Hepatocyte (in vitro differentiated cells): ENCODE data around the gene INPP4B. TPM values are rescaled to one million over a fixed set of nuclear protein-coding genes. Genes with fewer than 3 reads are reported as not detected.

Experiments used
- DNase-seq: peaks from one replicate; pipeline ENCODE4 v3.0.0-alpha.2; 2016; ENCODE audit warnings: low spot score
- H2AFZ ChIP-seq: fragments of 200-600 bp; sonication (generic); 2 replicates; pipeline ENCODE4 v1.6.0; 2016; ENCODE audit warnings: antibody characterized with exemption, mild to moderate bottlenecking
- H3K27ac ChIP-seq: fragments of 200-600 bp; sonication (generic); 2 replicates; pipeline ENCODE4 v1.5.1; 2016; ENCODE audit warnings: mild to moderate bottlenecking
- H3K27me3 ChIP-seq: fragments of 200-600 bp; sonication (generic); 2 replicates; pipeline ENCODE4 v1.6.1; 2016
- H3K36me3 ChIP-seq: fragments of 200-600 bp; sonication (generic); replicated peaks from 2 replicates; pipeline ENCODE4 v1.5.1; 2016; ENCODE audit warnings: low read depth; ENCODE audit not compliant: insufficient read depth
- H3K4me1 ChIP-seq: fragments of 200-600 bp; sonication (generic); 2 replicates; pipeline ENCODE4 v1.5.1; 2016; ENCODE audit warnings: mild to moderate bottlenecking, moderate library complexity; ENCODE audit not compliant: insufficient read depth
- H3K4me2 ChIP-seq: fragments of 200-600 bp; sonication (generic); 2 replicates; pipeline ENCODE4 v1.6.0; 2016
- H3K4me3 ChIP-seq: fragments of 200-600 bp; sonication (generic); 2 replicates; pipeline ENCODE4 v1.5.1; 2016; ENCODE audit warnings: mild to moderate bottlenecking
- H3K79me2 ChIP-seq: fragments of 200-600 bp; sonication (generic); 2 replicates; pipeline ENCODE4 v1.6.0; 2017; ENCODE audit warnings: mild to moderate bottlenecking
- H3K9me2 ChIP-seq: fragments of 200-600 bp; sonication (generic); replicated peaks from 2 replicates; pipeline ENCODE4 v1.6.0; 2017; ENCODE audit warnings: mild to moderate bottlenecking; ENCODE audit not compliant: insufficient read depth
- H3K9me3 ChIP-seq: fragments of 200-600 bp; sonication (generic); 2 replicates; pipeline ENCODE4 v1.5.1; 2016; ENCODE audit warnings: low read depth, mild to moderate bottlenecking
- H4K20me1 ChIP-seq: fragments of 200-600 bp; sonication (generic); 2 replicates; pipeline ENCODE4 v1.6.0; 2016; ENCODE audit warnings: mild to moderate bottlenecking; ENCODE audit not compliant: insufficient read depth, poor library complexity, severe bottlenecking
- EZH2 ChIP-seq: fragments of 200-600 bp; sonication (generic); IDR thresholded peaks from 2 replicates; pipeline ENCODE4 v1.6.1; 2016; ENCODE audit warnings: antibody characterized with exemption, mild to moderate bottlenecking, borderline replicate concordance
- EZH2phosphoT487 ChIP-seq: fragments of 200-600 bp; sonication (generic); IDR thresholded peaks from one replicate; pipeline ENCODE4 v1.6.1; 2018; ENCODE audit warnings: antibody characterized with exemption, mild to moderate bottlenecking, low read depth, moderate library complexity; ENCODE audit not compliant: unreplicated experiment, severe bottlenecking
- WGBS: methylation state at CpG from one replicate; pipeline ENCODE4 v1.1.6; 2016; ENCODE audit warnings: low lambda C conversion rate; ENCODE audit errors: missing lambda C conversion rate; 5-methylcytosine and 5-hydroxymethylcytosine counted together
- polyA plus RNA-seq: library from polyadenylated mRNA; unstranded; fragments of >200 nt; fragmentation: Nextera tagmentation; extraction: Ambion mirVana; gene quantifications from 2 replicates; pipeline ENCODE4 v1.2.1, GENCODE V29; 2016
- total RNA-seq: library from RNA; depleted of rRNA; stranded (reverse); fragments of >200 nt; gene quantifications from 2 replicates; pipeline ENCODE4 v1.2.3, GENCODE V29; 2014
- TF ChIP-seq, protein P1 (sequence below): fragments of 200-600 bp; sonication (generic); IDR thresholded peaks from 2 replicates; pipeline ENCODE4 v1.5.1; 2016; ENCODE audit warnings: antibody characterized with exemption, mild to moderate bottlenecking; ENCODE audit not compliant: poor library complexity

Gene INPP4B
- total and polyA plus RNA-seq, 2 experiments from 2014 or later, result 4.2 to 7.1 TPM

GRCh38 chr4:142856576-142856975, 10.5 kb upstream of the INPP4B start:
- H3K27me3 ChIP-seq, result no peaks in the 10 kb centered on the region
- H3K36me3 ChIP-seq, result no peaks in the 10 kb centered on the region
- H4K20me1 ChIP-seq, result no peaks in the 10 kb centered on the region
- no peak for TF ChIP-seq EZH2phosphoT487
- TF ChIP-seq EZH2, result no peak
- TF ChIP-seq, protein P1, sequence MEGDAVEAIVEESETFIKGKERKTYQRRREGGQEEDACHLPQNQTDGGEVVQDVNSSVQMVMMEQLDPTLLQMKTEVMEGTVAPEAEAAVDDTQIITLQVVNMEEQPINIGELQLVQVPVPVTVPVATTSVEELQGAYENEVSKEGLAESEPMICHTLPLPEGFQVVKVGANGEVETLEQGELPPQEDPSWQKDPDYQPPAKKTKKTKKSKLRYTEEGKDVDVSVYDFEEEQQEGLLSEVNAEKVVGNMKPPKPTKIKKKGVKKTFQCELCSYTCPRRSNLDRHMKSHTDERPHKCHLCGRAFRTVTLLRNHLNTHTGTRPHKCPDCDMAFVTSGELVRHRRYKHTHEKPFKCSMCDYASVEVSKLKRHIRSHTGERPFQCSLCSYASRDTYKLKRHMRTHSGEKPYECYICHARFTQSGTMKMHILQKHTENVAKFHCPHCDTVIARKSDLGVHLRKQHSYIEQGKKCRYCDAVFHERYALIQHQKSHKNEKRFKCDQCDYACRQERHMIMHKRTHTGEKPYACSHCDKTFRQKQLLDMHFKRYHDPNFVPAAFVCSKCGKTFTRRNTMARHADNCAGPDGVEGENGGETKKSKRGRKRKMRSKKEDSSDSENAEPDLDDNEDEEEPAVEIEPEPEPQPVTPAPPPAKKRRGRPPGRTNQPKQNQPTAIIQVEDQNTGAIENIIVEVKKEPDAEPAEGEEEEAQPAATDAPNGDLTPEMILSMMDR, result no peak
- H3K4me2 ChIP-seq, result no peak overlapping the region
- H3K27ac ChIP-seq, result no peak overlapping the region
- no peak for DNase-seq
- H3K4me3 ChIP-seq, result no peak overlapping the region
- H3K9me3 ChIP-seq, result no peaks in the 10 kb centered on the region
- H3K79me2 ChIP-seq, result no peaks in the 10 kb centered on the region
- no peaks in the 10 kb centered on the region for H3K9me2 ChIP-seq
- no peak overlapping the region for H2AFZ ChIP-seq
- 82% methylated on average over 2 of the region's 2 CpGs for WGBS
- H3K4me1 ChIP-seq, result no peaks in the 10 kb centered on the region

- no peak overlapping the region for H3K27ac ChIP-seq
- H2AFZ ChIP-seq, result no peak overlapping the region
- peaks cover 40% of the 10 kb centered on the region for H3K27me3 ChIP-seq
- H3K36me3 ChIP-seq, result no peaks in the 10 kb centered on the region
- no peak overlapping the region for H3K4me3 ChIP-seq
- no peaks in the 10 kb centered on the region for H3K79me2 ChIP-seq
- no peaks in the 10 kb centered on the region for H4K20me1 ChIP-seq
- 76% methylated on average over 4 of the region's 4 CpGs for WGBS
- no peaks in the 10 kb centered on the region for H3K9me3 ChIP-seq
- no peak for TF ChIP-seq EZH2
- no peak for TF ChIP-seq EZH2phosphoT487
- TF ChIP-seq, protein P1, result no peak
- H3K4me1 ChIP-seq, result no peaks in the 10 kb centered on the region
- H3K9me2 ChIP-seq, result no peaks in the 10 kb centered on the region
- no peak for DNase-seq
- H3K4me2 ChIP-seq, result no peak overlapping the region
Measured at GRCh38 chr4:142850478-142850877, 4.4 kb upstream of the INPP4B start.

GRCh38 chr4:142846729-142847596, 862 bp upstream of the INPP4B start:
- 5% methylated on average over 43 of the region's 50 CpGs for WGBS
- Histone ChIP-seq H3K4me3 (peak overlapping the region; percentile 65), H3K9me2 (no peaks in the 10 kb centered on the region), H2AFZ (peak overlapping the region; percentile 93), H3K9me3 (no peaks in the 10 kb centered on the region), H3K27me3 (peaks cover 62% of the 10 kb centered on the region), H3K4me2 (peak overlapping the region; percentile 100), H3K4me1 (no peaks in the 10 kb centered on the region), H3K27ac (no peak overlapping the region), H3K79me2 (no peaks in the 10 kb centered on the region), H3K36me3 (no peaks in the 10 kb centered on the region), H4K20me1 (no peaks in the 10 kb centered on the region)
- TF ChIP-seq EZH2phosphoT487 (no peak), EZH2 (peak; percentile 31)
- TF ChIP-seq, protein P1, result peak; percentile 56
- DNase-seq, result peak; percentile 72
